IPS-18c (cell line): ENCODE results near the gene GAB4.
A peak's percentile ranks its signal among the peaks of the same experiment; 100 is the strongest.

Experiments
- H3K4me3 ChIP-seq: 2 replicates; pipeline ENCODE4 v1.7.0; 2013; ENCODE audit warnings: low read depth, mild to moderate bottlenecking, low read length, moderate library complexity; ENCODE audit not compliant: insufficient read depth
- H3K9me3 ChIP-seq: one replicate; pipeline ENCODE4 v1.6.1; 2013; ENCODE audit warnings: mild to moderate bottlenecking, low read length, moderate library complexity; ENCODE audit not compliant: control insufficient read depth, insufficient read depth

Gene GAB4

GRCh38 chr22:17009640-17010291 is 1.7 kb upstream of the GAB4 start:
- no peak overlapping the region for H3K4me3 ChIP-seq
- peaks cover 6% of the 10 kb centered on the region for H3K9me3 ChIP-seq

- H3K9me3 ChIP-seq: peaks cover 6% of the 10 kb centered on the region
- H3K4me3 ChIP-seq: peak overlapping the region; percentile 38
Measured at GRCh38 chr22:17007257-17007656, 765 bp downstream of the GAB4 start.

DNA sequence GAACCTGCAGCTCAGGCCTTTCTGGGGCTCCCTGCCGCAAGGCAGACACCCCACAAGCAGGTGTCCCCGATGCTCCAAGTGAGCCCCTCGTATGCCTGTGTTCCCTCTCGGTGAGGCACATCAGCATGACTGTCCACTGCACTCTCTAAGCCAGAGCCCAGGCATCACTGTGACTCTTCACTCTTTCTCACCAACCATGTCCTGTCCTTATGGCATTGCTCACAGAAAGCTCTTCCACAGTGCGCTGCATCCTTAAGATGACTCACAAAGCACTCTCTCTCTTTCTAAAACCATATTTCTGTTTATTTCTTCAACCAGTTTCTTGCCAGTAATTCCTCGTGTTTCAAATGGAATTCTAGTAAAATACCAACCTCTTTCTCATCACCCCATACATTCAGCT is 18.1 kb downstream of the GAB4 start:
- H3K9me3 ChIP-seq: no peaks in the 10 kb centered on the region
- no peak overlapping the region for H3K4me3 ChIP-seq

DNA sequence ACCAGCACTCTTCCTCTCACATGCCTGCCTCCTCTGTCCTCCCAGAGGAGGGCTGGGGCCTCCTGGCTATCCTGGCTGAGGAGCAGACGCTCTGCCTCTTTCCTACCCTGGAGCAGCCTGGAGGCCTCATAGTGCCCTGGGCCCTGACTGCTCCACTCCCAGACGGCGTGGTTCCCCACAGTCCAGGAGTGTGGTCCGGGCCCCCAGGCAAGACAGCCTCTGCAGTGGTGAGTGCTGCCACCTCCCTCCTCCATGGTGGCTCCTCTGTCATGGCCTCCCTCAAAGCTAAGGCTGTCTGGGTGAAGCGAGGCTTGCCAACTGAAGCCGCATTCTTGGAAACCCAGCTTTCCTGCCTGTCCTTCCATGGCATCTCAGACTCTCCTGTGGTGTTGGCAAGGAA is 19.8 kb downstream of the GAB4 start:
- Histone ChIP-seq H3K4me3 (no peak overlapping the region), H3K9me3 (peaks cover 2% of the 10 kb centered on the region)

GRCh38 chr22:16987822-16988221 is 20.2 kb downstream of the GAB4 start:
- peaks cover 6% of the 10 kb centered on the region for H3K9me3 ChIP-seq

DNA sequence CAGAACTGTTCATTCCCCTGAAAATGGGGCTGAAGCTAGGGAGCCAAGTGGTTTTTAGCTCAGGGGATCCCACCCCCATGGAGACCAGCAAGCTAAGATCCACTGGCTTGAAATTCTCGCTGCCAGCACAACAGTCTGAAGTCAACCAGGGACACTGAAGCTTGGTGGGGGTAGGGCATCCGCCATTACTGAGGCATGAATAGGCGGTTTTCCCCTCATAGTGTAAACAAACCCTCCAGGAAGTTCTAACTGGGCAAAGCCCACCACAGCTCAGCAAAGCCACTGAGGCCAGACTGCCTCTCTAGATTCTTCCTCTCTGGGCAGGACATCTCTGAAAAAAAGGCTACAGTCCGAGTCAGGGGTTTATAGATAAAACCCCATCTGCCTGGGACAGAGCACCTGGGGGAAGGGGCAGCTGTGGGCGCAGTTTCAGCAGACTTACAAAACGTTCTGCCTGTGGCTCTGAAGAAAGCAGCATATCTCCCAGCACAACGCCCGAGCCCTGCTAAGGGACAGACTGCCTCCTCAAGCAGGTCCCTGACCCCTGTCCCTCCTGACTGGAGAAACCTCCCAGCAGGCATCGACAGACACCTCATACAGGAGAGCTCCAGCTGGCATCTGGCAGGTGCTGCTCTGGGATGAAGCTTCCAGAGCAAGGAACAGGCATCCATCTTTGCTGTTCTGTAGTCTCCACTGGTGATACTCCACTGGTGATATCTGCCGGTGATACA is 32.7 kb downstream of the GAB4 start:
- Histone ChIP-seq H3K9me3 (no peaks in the 10 kb centered on the region), H3K4me3 (no peak overlapping the region)

More at GRCh38 chr22:16987822-16988221, 20.2 kb downstream of the GAB4 start:
- no peak overlapping the region for H3K4me3 ChIP-seq

DNA sequence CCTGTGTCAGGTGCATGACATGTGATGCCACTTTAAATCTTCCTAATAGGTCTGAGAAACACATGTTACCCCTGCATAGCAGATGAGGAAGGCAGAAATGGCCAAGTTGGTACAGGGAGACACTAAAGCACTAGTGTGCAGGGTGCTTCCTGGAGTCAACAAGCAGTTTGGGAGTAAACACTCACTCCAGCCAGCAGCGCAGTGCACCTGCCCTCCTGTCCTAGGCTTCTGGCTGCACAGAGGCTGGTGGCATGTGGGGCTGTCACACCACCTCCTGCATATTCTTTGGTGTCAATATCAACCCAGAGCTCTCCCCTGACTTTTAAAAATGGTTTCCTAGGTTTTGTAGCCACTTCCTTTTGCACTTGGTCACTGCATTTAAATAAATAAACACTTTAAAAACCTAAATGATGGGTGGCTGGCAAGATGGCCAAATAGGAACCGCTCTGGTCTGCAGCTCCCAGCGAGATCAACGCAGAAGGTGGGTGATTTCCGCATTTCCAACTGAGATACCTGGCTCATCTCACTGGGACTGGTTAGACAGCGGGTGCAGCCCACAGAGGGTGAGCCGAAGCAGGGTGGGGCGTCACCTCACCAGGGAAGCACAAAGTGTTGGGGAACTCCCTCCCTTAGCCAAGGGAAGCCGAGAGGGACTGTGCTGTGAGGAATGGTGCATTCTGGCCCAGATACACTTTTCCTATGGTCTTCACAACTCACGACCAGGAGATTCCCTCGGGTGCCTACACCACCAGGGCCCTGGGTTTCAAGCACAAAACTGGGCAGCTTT is 33.5 kb downstream of the GAB4 start:
- Histone ChIP-seq H3K4me3 (no peak overlapping the region), H3K9me3 (no peaks in the 10 kb centered on the region)

DNA sequence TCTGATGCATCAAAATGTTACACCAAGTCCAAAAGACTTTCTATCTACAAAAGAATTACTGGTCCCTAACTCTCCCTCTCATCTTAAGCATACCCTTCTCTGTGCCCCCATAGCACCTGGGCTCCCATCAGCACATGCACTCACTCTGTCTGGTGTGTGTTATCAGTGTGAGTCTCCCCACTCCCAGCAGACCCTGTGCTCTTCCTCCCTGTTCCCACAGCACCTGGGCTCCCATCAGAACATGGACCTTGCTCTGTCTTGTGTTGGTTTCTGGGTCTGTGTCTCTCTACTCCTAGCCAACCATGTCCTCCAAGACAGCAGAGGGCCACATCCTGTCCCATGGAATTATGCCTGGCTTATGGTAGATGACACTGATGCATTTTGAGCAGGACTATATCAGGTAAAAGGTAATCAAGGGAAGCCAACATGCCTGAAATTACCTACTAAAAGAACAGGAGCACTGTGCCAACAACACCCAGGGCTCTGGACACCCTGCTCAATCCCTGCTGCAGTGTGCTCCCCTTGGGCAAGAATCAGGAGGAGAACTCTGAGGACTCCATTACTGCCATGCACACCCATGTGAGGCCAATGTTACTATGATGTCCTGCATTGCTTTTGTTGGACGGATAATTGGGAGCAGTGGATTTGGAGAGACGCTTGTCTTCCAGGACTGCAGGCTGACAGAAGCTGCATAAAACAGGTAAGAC is 34.3 kb downstream of the GAB4 start:
- Histone ChIP-seq H3K9me3 (no peaks in the 10 kb centered on the region), H3K4me3 (no peak overlapping the region)

DNA sequence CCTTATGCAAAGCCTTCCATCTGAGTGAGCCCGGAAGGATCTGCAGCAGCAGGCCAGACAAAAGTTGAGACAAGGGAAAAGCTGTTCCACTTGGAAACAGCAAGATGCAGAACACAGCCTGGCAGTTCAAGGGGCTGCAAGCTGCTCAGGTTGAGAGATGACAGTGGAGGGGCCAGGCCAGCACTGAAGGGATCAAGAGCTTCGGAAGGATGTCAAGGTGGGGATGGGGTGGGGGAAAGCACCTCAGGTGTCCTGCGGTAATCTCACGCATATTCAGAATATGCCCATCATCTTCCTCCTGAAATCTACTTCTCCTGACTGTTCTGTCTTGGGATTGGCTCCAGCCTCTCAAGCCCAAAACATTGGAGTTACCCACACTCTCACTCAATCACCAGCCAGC is 35.7 kb downstream of the GAB4 start:
- H3K9me3 ChIP-seq: no peaks in the 10 kb centered on the region
- no peak overlapping the region for H3K4me3 ChIP-seq

DNA sequence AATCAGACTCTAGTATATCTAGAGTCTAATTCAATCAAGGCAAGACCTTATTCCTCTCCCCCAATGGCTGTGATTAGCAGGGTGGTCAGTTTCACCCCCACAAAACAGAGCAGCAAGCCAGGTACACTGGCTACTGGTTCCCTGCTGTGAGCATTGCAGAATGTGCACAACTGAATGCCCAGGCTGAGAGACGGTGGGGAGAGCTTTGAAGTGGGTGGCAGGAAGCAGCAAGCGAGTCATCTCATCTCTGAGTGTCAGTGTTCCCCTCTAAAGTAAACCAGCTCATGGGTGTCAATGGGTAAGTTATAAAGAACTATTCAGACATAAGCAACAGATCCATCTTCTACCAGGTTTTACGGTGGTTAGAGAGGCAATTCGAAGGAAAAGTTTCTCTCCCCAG is 37.6 kb downstream of the GAB4 start:
- Histone ChIP-seq H3K4me3 (no peak overlapping the region), H3K9me3 (no peaks in the 10 kb centered on the region)

- no peak overlapping the region for H3K4me3 ChIP-seq
- H3K9me3 ChIP-seq: no peaks in the 10 kb centered on the region
Measured at GRCh38 chr22:16969508-16970327, 38.3 kb downstream of the GAB4 start.

- H3K4me3 ChIP-seq: no peak overlapping the region
- no peaks in the 10 kb centered on the region for H3K9me3 ChIP-seq
Measured at GRCh38 chr22:16968218-16968595, 39.8 kb downstream of the GAB4 start.

- H3K4me3 ChIP-seq: no peak overlapping the region
- H3K9me3 ChIP-seq: no peaks in the 10 kb centered on the region
Measured at GRCh38 chr22:16967453-16968217, 40.4 kb downstream of the GAB4 start.

GRCh38 chr22:16966251-16966650 is 41.8 kb downstream of the GAB4 start:
- H3K4me3 ChIP-seq: no peak overlapping the region
- H3K9me3 ChIP-seq: no peaks in the 10 kb centered on the region

DNA sequence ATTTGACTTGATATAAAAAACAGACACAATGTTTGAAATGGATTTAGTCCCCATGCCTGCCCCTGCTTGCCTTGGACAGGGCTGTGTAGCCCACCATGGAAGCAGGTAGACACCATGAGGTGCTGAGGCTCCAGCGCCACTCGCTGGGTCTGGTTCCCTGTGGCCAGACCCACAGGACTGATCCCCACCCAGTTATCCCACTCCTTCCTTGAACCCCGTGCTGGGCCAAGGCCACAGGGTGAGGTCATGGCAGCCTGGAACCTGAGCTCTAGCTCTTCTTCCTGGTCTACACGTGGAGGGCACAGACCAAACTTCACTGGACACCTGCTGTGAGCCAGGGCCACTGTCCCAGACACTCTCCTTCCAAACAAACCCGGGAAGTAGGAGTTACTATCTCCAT is 42.5 kb downstream of the GAB4 start:
- Histone ChIP-seq H3K9me3 (no peaks in the 10 kb centered on the region), H3K4me3 (no peak overlapping the region)

GRCh38 chr22:16965083-16965482 is 42.9 kb downstream of the GAB4 start:
- H3K9me3 ChIP-seq: no peaks in the 10 kb centered on the region
- H3K4me3 ChIP-seq: no peak overlapping the region
